Stomach (tissue), 9 donors: ENCODE results near the gene MALSU1. TPM values are rescaled to one million over a fixed set of nuclear protein-coding genes. Genes with fewer than 3 reads are reported as not detected.

Experiments used
- DNase-seq, 2 donors: peaks; one replicate each; pipeline versions ENCODE4 v3.0.0 to v3.0.0-alpha.2; 2013 to 2019
- H3K27ac ChIP-seq, 5 donors: fragments of 200-600 bp in 4 of 5; sonication (generic) in 4 of 5; one replicate each; pipeline ENCODE4 v1.5.1; 2013 to 2019; ENCODE audit warnings: mild to moderate bottlenecking in 1 of 5, moderate library complexity in 1 of 5
- H3K27me3 ChIP-seq, 3 donors: fragments of 200-600 bp; sonication (generic); one replicate each; pipeline ENCODE4 v1.5.1; 2017 to 2019; ENCODE audit warnings: mixed run types in 1 of 3
- H3K36me3 ChIP-seq, 4 donors: fragments of 200-600 bp; sonication (generic); 1 replicate in 3 of 4; 2 replicates in 1 of 4; pipeline ENCODE4 v1.5.1; 2016 to 2019
- H3K4me1 ChIP-seq, 4 donors: fragments of 200-600 bp; sonication (generic); one replicate each; pipeline ENCODE4 v1.5.1; 2016 to 2019
- H3K4me3 ChIP-seq, 4 donors: fragments of 200-600 bp; sonication (generic) in 3 of 4; one replicate each; pipeline ENCODE4 v1.5.1; 2016 to 2019; ENCODE audit warnings: mild to moderate bottlenecking in 1 of 4
- H3K9me3 ChIP-seq, 4 donors: fragments of 200-600 bp; sonication (generic); one replicate each; pipeline ENCODE4 v1.5.1; 2016 to 2019
- EP300 ChIP-seq: sonication (generic); formaldehyde crosslinking; IDR thresholded peaks from one replicate; pipeline ENCODE4 v1.6.1; 2017; ENCODE audit warnings: antibody characterized with exemption
- POLR2A ChIP-seq, 4 donors: fragments of 450-650 bp; IDR thresholded peaks; one replicate each; pipeline ENCODE4 v1.6.1; 2016; ENCODE audit warnings: antibody characterized with exemption in 4 of 4, control low read depth in 2 of 4, mild to moderate bottlenecking in 1 of 4, moderate library complexity in 1 of 4
- POLR2AphosphoS5 ChIP-seq, 3 donors: sonication (generic); formaldehyde crosslinking; IDR thresholded peaks; one replicate each; pipeline ENCODE4 v1.6.1; 2016; ENCODE audit warnings: antibody characterized with exemption in 3 of 3
- WGBS, 5 donors: extraction: QIAGEN DNeasy Blood & Tissue Kit in 3 of 5; methylation state at CpG; one replicate each; pipeline versions ENCODE4 v1.1.5 to v1.1.7; 2013 to 2018; 5-methylcytosine and 5-hydroxymethylcytosine counted together
- intact Hi-C: fragments of 100-400 bp; cut with DNase I; formaldehyde crosslinking; loops from one replicate; pipeline ENCODE4 v1.15.1; 2023; ENCODE audit warnings: low total_unique reads
- polyA plus RNA-seq, 3 donors: library from polyadenylated mRNA; stranded (reverse); fragments of 200-250 nt; gene quantifications; one replicate each; pipeline ENCODE4 v1.2.3, GENCODE V29; 2013
- total RNA-seq, 5 donors: library from RNA; depleted of rRNA; stranded (reverse); fragments of >200 nt; gene quantifications; one replicate each; pipeline versions ENCODE4 v1.1.0 to v1.2.3, GENCODE V29; 2014 to 2016
- TF ChIP-seq, protein P1 (sequence below), 7 experiments: fragments of 450-650 bp in 4 of 7; fragments of 200-600 bp in 3 of 7; sonication (generic) in 3 of 7; IDR thresholded peaks; one replicate each; pipeline ENCODE4 v1.5.1; 2016 to 2019; ENCODE audit warnings: antibody characterized with exemption in 7 of 7, control low read depth in 2 of 7, mild to moderate bottlenecking in 1 of 7
- donor health status: healthy with polysubstance abuse.
- donor health status: Bipolar disorder and iron deficiency.
- donor health status: healthy.

MALSU1 gene
- total and polyA plus RNA-seq, 8 donors, result 2.9 to 79.9 (median 49.1) TPM

DNA sequence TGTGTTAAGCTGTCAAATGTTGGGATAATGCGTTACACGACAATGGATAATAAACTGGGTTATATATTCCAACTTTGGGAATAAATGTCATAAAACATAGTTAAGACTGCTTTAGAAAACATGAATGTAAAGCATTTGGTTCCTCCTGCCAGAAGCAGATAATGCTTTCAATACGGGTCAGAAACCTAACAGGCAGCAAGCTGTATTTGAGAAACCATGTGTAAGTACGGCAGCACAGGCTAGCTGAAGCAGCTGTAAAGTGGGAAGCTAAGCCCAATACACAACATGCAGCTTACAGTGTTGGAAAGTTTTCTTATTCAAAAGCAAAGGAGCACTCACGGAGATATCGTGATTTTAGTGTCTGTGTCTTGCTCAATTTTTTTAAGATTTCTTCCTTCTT, 46.5 kb downstream of the MALSU1 start:
- 75 to 86% (median 83%) methylated on average over 6 of the region's 6 CpGs for WGBS, 5 donors
- H3K27me3 ChIP-seq, result peaks cover 0 to 6% (median 0%) of the 10 kb centered on the region in 3 donors
- H3K27ac ChIP-seq, result no peak overlapping the region
- TF ChIP-seq POLR2AphosphoS5 (IDR thresholded peaks at IDR 0.05) (no peak), POLR2A (IDR thresholded peaks at IDR 0.05) (no peak), EP300 (no peak)
- TF ChIP-seq, protein P1, sequence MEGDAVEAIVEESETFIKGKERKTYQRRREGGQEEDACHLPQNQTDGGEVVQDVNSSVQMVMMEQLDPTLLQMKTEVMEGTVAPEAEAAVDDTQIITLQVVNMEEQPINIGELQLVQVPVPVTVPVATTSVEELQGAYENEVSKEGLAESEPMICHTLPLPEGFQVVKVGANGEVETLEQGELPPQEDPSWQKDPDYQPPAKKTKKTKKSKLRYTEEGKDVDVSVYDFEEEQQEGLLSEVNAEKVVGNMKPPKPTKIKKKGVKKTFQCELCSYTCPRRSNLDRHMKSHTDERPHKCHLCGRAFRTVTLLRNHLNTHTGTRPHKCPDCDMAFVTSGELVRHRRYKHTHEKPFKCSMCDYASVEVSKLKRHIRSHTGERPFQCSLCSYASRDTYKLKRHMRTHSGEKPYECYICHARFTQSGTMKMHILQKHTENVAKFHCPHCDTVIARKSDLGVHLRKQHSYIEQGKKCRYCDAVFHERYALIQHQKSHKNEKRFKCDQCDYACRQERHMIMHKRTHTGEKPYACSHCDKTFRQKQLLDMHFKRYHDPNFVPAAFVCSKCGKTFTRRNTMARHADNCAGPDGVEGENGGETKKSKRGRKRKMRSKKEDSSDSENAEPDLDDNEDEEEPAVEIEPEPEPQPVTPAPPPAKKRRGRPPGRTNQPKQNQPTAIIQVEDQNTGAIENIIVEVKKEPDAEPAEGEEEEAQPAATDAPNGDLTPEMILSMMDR (IDR thresholded peaks at IDR 0.05), result no peak
- no peak overlapping the region for H3K4me3 ChIP-seq
- no peaks in the 10 kb centered on the region for H3K9me3 ChIP-seq
- intact Hi-C loops, result no loop called here
- H3K36me3 ChIP-seq, result no peaks in the 10 kb centered on the region
- H3K4me1 ChIP-seq, result peaks cover 0 to 13% (median 0%) of the 10 kb centered on the region in 4 donors
- no peak for DNase-seq

DNA sequence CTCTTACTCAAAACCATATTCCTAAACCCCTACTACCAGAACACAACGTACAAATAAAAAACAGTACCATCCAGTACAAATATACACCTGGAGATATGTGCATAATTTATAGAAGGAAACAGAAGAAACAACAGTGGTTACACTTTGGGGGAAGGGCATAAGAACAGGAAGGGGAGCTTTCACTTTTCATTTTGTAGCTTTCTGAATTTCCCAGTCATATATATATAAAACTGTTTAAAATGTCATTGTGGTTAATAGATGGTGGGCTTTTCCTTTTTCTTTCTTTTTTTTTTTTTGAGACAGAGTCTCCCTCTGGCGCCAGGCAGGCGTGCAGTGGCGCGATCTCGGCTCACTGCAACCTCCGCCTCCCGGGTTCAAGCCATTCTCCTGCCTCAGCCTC, 47.2 kb downstream of the MALSU1 start:
- H3K36me3 ChIP-seq, result no peaks in the 10 kb centered on the region
- H3K9me3 ChIP-seq, result no peaks in the 10 kb centered on the region
- H3K4me3 ChIP-seq, result peak overlapping the region in 1 of 4 donors; percentile 17
- intact Hi-C loops, result no loop called here
- peaks cover 0 to 11% (median 0%) of the 10 kb centered on the region in 3 donors for H3K27me3 ChIP-seq
- WGBS, 5 donors, result 53 to 82% (median 73%) methylated on average over 8 of the region's 8 CpGs
- no peak overlapping the region for H3K27ac ChIP-seq
- DNase-seq, result no peak
- peaks cover 0 to 13% (median 0%) of the 10 kb centered on the region in 4 donors for H3K4me1 ChIP-seq
- TF ChIP-seq EP300 (no peak), POLR2AphosphoS5 (IDR thresholded peaks at IDR 0.05) (no peak), POLR2A (IDR thresholded peaks at IDR 0.05) (no peak)
- TF ChIP-seq, protein P1 (IDR thresholded peaks at IDR 0.05), result no peak

DNA sequence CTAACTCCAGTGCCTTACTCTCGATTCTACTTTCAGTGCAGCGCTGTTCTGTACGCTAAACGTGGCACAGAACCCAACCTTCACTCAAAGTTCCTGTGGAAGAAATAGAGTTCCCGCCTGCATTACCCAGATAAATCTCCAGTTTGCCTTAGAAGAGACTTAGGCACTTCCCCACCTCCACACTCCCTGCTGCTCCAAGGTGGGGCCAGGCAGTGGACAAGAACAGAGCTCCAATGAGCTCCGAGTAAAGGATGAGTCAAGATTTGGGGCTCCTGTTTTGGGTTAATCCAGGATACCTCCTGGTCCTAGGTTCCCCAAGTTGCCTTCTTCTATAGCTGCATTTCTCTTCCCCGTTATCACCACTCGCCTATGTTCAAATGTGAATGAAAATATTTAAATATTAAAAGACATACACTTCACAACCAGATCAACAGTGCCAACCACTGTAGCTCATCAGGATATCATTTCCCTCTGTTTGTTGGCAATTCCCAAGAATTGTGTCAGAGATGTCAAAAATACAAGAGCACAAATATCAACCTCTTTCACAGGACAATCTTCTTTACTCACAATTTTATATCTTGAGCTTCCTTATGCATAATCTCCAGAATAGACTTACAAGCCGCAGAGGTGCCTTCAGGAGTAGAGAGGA, 48.0 kb downstream of the MALSU1 start:
- Histone ChIP-seq H3K27ac (no peak overlapping the region), H3K36me3 (no peaks in the 10 kb centered on the region), H3K4me3 (no peak overlapping the region), H3K9me3 (no peaks in the 10 kb centered on the region), H3K4me1 (peaks cover 0 to 13% (median 0%) of the 10 kb centered on the region in 4 donors), H3K27me3 (peaks cover 0 to 19% (median 0%) of the 10 kb centered on the region in 3 donors)
- DNase-seq, result no peak
- intact Hi-C loops, result no loop called here
- TF ChIP-seq, protein P1 (IDR thresholded peaks at IDR 0.05), result no peak
- no peak for TF ChIP-seq POLR2A (IDR thresholded peaks at IDR 0.05)
- TF ChIP-seq EP300, result no peak
- TF ChIP-seq POLR2AphosphoS5 (IDR thresholded peaks at IDR 0.05), result no peak
- 78 to 95% (median 90%) methylated on average over 9 of the region's 9 CpGs for WGBS, 5 donors

DNA sequence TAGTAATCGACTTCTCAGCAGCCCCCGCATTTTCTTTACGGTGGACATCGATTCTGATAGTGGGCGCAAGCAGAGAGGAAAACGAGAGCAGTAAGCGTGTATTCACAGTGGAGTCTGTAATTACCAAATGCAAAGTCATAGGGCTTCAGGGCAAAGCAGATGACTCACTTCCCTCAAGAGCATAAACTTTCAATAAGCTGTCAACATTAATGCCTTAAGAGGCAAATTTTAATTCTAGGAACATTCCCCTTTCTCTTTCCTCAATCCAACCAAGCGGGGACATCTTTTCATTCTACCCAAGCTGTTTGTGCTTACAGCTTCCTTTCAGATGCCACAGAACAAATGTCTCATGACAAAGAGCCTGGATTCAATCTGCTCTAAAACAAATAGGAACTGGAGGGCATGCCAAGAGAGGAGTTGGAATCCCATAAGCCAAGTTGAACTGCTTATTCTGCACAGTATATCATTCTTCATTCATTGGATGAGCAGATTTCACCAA, 48.6 kb downstream of the MALSU1 start:
- Histone ChIP-seq H3K4me1 (peaks cover 0 to 13% (median 0%) of the 10 kb centered on the region in 4 donors), H3K4me3 (no peak overlapping the region), H3K27ac (no peak overlapping the region), H3K36me3 (no peaks in the 10 kb centered on the region), H3K9me3 (no peaks in the 10 kb centered on the region), H3K27me3 (peaks cover 0 to 22% (median 0%) of the 10 kb centered on the region in 3 donors)
- DNase-seq, result no peak
- peak in 1 of 3 donors; percentile 8 for TF ChIP-seq POLR2AphosphoS5 (IDR thresholded peaks at IDR 0.05)
- TF ChIP-seq, protein P1 (IDR thresholded peaks at IDR 0.05), result no peak
- no peak for TF ChIP-seq EP300
- intact Hi-C loops, result no loop called here
- 66 to 77% (median 72%) methylated on average over 8 of the region's 8 CpGs for WGBS, 5 donors
